COLO668 (cell line): ENCODE results near the gene PPP2R1B.

Experiments
- DNase-seq: peaks from one replicate; lab custom pipeline; 2025; ENCODE audit not compliant: unreplicated experiment; lab: John Stamatoyannopoulos, UW

The PPP2R1B gene

DNA sequence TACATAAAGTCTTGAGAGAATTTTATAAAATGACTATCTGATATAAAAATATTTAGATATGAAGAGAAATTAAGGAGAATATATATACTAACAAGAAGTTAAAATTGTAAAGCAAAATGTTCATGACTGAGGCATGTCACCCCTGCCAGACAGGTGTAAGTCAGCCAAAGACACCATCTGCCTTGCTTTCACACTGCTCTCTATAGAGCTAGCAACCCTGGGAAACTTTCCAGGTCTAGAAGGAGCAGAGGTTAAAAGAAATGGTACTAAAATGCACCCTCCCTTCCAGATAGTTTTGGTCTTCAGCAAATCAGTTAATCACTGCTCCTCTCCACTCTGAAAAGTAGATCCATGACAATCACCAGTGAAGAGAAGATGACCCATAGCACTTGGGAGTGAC, 16.5 kb downstream of the PPP2R1B start:
- DNase-seq, result no peak

DNA sequence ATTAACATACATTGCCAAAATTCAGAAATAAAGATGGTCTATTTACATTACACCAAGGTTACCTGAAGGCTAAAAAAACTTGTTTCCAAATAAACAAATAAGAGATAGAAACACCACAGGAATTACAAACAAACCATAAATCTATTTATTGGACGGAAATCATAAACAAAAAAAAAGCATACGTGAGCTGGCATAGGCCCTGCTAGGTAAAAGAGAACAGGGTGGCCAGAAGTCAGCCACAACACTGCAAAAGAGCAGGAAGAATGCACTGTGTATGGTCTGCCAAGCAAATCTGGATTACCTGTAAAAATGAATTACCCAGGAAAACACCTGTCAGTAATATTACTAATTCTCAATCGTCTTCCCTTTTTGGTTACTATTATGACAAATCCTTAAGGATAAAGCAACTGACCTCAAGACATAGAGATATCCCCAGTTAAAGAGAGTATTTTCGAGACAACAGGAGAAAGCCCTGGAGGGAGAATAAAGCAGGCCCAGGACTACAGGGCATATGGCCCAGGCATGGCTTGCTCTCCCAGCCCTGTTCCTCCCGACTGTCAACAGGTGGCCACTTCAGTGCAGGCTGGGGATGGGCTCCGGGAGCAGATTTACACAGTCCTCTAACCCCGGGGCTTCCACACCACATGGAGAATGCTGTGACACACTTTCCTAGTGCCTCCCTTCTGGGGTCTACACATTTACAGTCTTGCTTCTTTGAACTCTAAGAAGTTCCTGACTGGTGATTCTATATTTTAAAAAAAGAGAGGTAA, 18.0 kb downstream of the PPP2R1B start:
- DNase-seq, result no peak

DNA sequence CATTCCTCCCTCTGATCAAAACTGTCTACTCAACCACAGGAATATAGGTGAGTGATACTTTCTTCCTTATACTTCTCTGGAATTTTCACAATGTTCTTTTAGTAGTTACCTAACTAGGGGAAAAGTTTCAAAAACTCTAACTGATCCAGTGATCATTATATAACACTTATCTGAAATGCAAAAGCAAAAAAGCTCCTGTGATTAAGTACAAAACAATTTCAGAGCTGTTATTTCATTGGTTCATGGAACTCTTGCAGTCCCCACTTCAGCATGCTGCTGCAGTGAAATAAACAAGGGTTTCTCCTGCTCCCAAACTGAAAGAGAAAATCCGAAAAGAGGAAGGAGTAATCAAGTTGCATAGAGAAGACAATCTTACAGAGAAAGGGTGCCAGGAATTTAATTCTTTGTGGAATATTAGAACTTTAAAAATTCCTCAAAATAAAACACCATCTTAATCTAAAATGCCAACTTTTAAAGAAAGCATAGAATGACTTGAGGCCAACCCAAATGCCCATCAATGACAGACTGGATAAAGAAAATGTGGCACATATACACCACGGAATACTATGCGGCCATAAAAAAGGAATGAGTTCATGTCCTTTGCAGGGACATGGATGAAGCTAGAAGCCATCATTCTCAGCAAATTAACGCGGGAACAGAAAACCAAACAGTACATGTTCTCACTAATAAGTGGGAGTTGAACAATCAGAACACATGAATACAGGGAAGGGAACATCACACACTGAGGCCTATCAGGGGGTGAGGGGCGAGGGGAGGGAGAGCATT, 20.3 kb downstream of the PPP2R1B start:
- no peak for DNase-seq

DNA sequence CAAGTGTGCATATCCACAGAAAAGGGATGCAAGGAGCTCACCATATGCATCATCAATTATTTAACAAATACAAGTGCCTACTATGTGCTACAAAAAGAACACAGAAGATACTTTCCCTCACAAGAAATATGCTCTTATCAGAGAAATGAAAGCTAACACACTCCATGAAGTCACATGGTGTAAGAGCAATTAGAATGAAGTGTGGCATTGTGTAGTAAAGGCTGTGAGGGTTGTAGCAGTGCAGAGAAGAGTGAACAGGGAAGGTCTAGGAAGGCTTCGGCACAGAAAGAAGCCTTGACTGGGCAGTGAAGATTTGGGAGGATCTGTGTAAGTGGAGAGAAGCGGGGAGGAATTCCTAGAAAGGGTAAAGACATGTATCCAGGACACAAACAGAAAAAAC, 22.5 kb downstream of the PPP2R1B start:
- DNase-seq, result no peak

DNA sequence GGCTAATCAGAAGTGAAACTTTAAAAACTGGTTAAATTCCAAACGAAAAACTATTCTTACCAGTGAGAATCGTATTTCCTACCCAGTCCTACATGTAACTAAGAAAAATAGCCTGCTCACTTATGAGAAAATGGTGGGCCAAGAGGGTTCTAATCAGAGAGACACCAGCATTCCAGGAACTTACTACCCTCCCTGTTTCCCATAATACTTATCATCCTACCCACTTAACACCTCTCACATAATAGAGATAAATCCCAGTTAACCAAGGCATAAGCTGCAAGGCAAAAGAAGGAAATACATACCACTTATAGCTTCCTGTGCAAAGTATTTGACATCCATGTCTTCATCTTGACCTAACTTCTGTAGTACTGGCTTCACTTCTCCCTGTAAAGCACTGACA, 24.4 kb downstream of the PPP2R1B start:
- no peak for DNase-seq

DNA sequence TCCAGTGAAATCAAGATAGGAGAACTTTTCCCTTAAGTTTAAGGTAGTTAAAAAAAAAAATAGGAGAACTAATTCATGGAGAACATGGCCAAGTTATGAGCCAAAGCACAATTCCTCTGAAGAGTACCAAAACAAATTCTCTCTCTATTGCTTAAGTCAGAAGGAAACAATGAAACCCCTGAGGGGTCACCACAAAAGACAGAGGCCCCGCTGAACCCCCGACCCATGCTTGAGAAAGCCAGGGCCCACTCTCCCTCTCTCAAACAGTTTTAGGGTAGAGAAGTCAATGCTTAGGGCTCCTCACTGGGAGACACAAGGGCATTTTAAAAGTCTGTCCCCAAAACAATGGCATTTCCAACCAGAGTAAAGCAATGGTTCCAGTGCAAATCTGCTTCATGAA, 26.9 kb downstream of the PPP2R1B start:
- no peak for DNase-seq

DNA sequence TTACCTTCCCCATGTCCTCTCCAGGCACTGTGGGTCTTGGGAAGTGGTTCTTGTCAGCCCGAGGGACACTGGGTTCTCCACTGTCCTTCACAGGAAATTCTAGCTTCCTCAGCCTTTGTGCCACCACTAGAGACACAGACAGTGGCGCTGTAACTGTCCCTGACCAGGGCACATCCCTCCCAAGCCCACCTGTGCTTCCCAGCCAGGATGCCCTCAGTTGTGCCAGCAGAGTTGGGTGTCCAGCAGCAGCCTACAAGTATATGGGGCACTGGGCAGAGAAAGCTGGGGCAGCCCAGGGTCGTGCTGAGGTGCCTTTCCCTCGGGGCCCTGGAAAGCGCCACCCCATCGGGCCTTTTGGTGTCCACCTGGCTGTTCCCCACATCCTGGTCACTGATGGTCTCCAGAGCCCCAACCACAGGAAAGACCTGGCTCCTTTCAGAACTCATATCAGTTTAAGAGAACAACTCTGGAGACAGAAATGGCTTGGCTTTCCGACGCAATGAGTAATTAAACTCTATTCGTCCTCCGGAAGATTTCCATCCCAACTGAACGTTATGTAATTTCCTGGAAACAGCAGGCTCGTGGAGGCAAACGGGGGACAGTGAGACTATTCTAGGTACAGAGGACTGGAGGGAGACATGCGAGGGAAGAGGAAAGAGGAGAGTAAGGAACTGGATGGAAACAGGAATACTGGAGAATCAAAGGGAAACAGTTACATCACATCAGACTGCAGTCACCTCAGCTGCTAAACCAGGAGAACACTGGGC, 28.6 kb downstream of the PPP2R1B start:
- no peak for DNase-seq

DNA sequence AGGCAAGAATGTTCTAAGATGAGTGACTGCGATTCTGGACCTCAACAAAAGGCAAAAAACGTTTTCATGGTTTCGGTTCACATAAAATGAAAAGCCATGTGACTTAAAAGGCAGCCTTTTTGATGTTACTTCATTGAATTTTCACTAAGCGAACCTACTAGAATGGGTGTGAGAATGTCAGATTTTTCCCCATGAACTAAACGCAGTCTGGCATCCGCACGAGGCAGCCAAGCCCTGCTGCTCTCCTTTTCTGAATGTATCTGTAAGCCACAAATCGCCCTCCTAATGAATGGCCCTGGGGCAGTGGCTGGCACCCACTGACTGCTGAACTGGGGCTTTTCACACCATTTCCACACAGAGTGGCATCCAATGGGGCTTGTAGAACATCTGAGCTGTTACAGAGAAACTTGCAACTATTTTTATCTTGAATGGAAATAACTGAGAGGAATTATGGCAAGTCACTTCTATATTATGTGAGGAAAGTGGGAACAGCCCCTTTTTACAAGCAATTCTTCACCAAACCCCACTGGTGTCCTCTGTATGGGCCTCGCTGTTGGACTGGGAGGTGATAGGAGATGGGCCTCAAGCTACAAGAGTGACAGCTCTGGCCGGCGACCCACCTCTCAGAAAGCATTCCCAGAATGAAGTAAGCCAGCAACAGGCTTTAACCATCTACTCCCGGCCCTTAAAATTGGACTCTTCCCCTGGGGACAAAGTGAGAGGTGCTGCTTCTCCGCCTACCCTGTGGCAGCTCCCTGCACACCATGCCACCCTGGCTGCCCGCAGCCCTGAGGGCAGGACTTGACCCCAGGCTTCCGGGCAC, 29.4 kb downstream of the PPP2R1B start:
- no peak for DNase-seq

DNA sequence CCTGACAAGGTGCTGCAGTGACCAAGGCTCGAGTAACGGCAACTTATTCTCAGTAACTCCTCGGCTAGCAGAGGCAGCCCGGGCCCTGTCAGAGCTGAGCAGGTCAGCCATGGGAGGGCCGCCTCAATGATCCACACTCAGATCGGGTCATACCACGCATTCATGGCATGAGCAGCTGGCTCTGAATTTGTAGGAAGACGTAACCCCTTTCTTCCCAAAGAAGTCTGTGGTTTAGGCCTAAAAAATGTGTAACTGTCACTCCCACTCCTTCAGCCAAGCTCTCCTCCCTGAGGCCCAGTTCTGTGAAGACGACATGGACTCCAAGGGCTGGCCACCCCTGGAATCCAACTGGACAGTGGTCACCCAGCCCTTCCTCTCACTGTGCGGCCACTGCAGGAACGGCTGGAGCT, 30.0 kb downstream of the PPP2R1B start:
- no peak for DNase-seq

DNA sequence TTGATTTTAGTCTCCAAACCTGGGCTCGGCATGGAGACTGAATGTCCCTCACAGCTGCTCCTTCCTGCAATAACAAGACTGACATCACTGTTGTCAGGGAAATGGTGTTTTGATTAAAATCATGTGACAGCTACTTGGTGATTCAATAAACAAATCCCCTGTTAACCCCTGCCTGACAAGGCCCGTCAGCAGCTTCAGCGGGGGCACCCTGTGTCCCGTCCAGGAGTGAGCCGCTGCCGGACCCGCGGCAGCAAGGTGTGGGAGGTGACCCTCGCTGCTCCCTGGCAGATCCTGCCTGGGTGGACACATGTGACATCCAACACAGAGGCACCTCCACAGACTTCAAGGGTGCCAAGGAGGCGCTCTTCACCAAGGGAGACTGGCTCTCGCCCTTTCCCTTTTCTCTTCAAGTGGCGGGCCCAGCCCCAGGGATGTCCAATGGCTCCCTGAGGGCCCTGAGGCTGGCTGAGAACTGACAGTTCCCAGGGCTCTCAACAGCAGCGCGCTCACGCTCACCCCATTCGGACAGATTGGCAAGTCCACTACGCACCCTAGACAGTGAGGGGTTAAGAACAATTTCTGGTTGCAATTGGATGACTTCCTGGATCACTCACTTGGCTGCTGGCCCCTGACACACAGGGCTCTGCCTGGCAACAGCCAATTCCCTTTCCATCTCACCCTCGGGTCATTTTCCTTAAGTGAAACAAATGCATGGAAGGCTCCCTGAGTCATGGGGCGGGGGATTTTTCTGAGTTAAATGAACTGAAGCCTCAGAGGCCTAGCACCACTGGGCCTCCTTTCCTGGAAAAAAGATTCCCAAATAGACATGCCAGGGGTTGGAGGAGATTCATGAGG, 30.7 kb downstream of the PPP2R1B start:
- peak; percentile 58 for DNase-seq

DNA sequence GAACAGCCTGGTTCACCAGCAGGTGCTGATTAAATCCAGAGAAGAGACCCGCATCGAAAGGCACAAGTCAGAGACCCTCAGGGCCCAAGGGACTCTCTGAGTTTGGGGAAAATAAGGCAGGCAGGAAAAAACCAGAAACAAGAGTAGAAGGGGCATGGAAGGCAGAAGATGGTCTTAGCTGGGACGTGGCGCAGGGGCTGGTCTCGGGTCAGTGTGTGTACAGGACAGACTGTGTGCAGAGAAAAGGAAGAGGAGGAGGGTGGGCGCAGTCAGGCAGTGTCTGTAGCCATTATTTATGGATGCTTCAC, 31.3 kb downstream of the PPP2R1B start:
- DNase-seq, result no peak

DNA sequence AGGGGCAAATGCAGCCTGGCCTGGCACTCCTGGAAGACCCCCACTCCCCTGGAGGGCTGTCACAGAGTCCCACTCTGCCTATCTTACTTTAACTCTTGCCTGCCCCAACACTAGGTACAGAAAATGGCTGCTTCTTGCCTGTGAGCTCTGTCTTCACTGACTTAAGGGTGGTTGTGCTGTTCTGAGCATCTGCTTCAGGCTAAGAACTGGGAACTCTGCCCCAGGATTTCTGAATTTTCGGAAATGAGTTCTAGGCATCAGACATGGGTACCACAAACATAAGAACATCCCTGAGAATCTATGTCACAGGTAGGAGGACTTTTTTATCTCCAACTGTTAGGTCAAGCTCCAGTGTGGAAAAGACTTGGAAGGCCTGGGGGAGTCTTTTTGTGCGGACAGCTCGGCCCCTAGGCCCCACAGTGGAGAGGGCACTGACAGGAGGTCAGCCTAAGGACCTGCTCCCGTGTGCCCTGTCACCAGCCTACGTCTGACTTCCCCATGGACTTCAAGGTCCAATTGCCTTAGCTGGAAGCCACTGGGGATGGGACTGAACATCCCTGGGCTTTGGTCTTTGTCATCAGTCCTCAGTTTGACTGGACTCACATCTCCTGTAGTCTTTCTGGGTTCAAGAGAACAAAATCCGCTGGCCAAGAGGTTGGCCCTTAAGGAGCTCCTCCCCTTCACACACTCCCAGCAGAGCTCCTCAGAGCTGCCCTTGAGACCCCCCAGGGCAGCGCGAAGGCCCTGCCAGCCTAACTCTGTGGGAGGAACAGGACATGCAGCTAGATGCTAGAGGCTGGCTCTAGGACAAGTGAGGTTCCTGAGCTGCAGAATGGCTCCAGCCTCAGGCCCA, 31.9 kb downstream of the PPP2R1B start:
- no peak for DNase-seq

DNA sequence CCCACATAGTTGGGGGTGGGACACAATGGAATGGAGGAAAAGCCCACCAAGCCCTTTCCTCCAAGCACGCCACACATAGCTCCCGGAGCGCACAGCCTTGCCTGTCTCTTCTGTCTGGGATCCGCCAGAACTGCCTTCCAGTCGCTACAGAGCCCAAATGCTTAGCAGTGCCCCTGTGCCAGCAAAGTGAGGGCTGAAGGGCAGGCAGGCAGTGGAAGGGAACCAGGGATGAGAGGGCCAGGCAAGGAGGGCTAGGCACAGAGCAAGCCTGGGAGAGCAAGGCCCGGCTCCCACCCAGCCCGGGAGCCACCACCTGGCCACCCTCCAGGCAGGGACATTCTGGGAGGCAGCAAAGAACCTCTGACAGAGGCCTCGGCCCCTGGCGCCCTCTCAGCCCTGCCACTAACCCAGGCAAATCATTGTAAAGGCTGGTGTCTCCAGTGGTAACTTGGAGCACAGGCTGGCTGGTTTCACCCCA, 32.5 kb downstream of the PPP2R1B start:
- no peak for DNase-seq

DNA sequence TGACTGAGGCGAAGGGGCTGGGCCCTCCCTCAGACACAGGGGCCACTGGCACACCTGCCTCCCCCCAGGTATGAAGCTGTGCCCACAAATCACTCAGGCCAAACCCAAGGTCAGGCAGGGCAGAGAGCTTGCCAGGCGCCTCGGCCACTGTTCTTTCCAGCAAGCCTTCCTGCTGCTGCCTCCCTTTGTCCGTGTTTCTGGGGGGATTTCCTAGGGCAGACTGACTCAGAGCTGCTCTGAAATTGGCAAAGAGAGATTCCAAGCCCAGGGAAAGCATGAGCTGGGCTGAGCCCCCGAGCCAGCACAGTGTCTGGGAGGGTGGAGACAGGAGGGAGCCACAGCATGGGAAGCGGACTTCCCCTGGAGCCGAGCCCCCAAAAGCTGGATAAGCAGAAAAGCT, 33.2 kb downstream of the PPP2R1B start:
- no peak for DNase-seq

DNA sequence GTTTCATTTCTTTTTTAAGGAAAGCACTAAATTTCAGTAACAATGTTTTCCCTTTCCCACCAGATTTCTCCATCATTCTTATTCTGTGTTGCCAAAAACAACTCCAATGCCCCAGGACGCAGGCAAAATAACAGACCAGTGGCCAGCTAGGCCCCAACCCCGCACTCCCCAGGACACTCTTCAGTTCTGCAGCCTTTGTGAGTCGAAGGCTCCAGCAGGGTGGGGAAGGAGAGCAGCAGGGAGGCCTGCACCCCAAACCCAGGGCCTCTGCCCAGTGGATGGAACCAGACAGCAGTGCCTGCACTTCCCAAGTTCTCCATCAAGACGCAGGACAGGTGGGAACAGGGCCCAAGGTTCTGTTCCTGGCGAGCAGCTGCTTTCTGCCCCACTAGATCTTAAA, 34.4 kb downstream of the PPP2R1B start:
- DNase-seq, result no peak

DNA sequence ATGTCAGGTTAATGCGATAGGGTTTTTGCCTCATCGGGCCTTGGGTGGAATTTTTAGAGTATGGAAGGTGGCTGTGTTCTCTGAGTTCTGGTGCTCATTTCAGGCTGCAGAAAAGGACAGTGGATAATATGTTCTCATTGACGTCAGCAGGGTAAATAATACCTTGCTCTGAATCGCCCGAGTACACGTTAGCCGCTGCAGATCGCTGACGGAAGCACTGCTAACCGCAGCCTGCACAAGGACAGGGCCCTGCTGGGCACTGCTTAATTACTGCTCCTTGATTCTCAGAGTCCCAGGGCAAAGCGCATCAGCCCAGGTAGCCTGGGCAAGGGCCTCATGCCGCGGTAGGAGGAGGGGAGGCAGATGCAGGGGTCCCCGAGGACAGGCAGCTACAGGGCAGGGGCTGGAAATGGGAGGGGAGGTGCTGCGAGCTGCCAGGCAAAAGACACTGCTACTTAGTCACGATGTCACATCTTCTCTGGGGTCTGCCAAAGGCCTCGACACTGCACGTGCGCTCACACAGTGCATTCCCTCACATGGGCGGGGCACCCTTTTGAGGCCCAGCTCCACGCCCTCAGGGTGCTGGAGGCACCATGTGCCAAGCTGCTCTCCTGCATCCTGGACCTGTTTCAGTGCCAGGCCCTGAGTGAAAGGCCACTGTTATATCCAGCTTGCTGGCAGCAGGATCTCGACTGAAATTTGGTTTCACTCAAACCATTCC, 35.2 kb downstream of the PPP2R1B start:
- DNase-seq, result peak; percentile 79

DNA sequence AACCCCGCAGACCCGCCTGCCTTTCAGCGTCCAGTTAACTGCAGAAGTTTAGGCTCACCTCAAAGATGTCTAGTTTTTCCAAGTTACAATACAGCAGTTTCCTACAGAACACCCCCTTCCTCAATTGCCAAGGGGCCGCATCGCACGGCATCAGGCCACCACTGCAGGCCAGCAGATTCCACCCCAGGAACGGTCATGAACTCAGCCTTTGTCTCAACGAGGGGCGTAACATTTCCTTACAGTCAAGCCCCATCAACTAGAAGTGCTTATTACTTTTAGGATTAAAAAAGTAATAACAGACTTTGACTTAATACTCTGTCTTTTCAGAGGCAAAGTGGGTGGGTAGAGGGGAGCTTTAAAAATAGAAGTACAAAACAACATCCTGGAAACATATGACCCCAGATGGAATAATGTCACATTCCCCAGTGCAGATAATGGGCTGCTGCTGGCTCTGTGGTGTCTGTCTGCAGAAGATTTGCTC, 36.3 kb downstream of the PPP2R1B start:
- DNase-seq, result no peak

DNA sequence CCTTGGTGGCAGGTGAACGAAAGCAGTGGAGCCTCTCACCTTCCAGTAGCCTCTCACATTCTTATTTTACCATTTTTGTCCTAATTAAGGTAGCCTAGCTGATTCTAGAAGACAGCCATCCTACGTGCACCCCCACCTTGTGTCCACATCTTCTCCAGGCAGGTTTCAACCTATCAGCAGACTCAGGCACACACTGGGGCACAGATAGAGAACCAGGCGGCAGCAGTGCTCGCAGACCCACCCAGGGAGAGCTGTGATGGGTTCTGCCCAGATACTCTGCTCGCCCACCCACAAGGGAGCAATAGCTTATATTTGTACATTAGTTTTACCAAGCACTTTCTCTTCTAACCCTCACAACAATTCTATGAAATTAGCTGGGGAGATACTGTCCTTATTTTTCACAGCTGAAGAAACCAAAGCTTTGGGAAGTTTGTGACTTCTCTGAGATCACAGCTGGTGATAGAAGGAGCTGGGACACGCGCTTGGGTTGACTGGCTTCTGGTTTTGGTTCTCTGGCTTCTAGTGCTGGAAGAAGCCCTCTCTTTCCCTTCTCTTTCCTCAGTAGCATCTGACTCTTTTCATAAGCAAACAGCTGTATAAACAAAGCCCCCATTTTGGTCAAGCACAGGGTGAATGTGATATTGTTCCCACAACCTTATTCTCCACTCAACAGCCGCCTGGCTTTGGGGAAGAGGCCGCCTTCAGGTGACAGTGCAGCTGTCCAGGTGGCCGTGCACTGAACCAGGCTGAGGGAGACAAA, 36.9 kb downstream of the PPP2R1B start:
- DNase-seq, result peak; percentile 55
